Mucosa of stomach (tissue), 1 donor: ENCODE data around the gene PDZD8.

ENCODE experiments used
- H3K27me3 ChIP-seq: one replicate; pipeline ENCODE4 v1.7.0; 2013; ENCODE audit warnings: mild to moderate bottlenecking, low read length; ENCODE audit not compliant: control insufficient read depth, insufficient read depth
- H3K36me3 ChIP-seq: one replicate; pipeline ENCODE4 v1.7.0; 2013; ENCODE audit warnings: low read length; ENCODE audit not compliant: control insufficient read depth, insufficient read depth
- H3K4me1 ChIP-seq: one replicate; pipeline ENCODE4 v1.7.0; 2013; ENCODE audit warnings: mild to moderate bottlenecking, low read length; ENCODE audit not compliant: control insufficient read depth, insufficient read depth
- H3K4me3 ChIP-seq: one replicate; pipeline ENCODE4 v1.7.0; 2013; ENCODE audit warnings: low read length
- H3K9ac ChIP-seq: one replicate; pipeline ENCODE4 v1.7.0; 2013; ENCODE audit warnings: mild to moderate bottlenecking, low read length, moderate library complexity
- H3K9me3 ChIP-seq: one replicate; pipeline ENCODE4 v1.7.0; 2013; ENCODE audit warnings: mild to moderate bottlenecking, low read length, moderate library complexity; ENCODE audit not compliant: control insufficient read depth
- donor health status: Pancreatic carcinoma.

PDZD8 gene

GRCh38 chr10:117271427-117271826, 103.8 kb downstream of the PDZD8 start:
- H3K27me3 ChIP-seq: no peaks in the 10 kb centered on the region
- H3K4me1 ChIP-seq: no peaks in the 10 kb centered on the region
- H3K9me3 ChIP-seq: no peaks in the 10 kb centered on the region
- H3K4me3 ChIP-seq: no peak overlapping the region
- H3K36me3 ChIP-seq: no peaks in the 10 kb centered on the region
- H3K9ac ChIP-seq: no peak overlapping the region

DNA sequence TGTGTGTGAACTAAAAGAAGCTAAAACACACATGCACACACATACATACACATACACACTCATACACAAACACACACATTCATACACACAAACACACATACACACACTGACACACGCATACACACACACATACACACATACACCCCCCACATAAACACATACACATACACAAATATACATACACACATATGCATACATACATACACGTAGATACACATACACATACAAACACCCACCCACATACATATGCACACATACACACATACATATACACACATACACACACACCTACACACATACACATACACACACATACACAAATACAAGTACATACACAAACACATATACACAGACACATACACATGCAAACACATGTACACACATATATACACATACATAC, 106.3 kb downstream of the PDZD8 start:
- H3K9me3 ChIP-seq: no peaks in the 10 kb centered on the region
- no peaks in the 10 kb centered on the region for H3K36me3 ChIP-seq
- H3K27me3 ChIP-seq: no peaks in the 10 kb centered on the region
- H3K4me1 ChIP-seq: peaks cover 5% of the 10 kb centered on the region
- no peak overlapping the region for H3K9ac ChIP-seq
- no peak overlapping the region for H3K4me3 ChIP-seq

GRCh38 chr10:117268258-117268657, 107.0 kb downstream of the PDZD8 start:
- Histone ChIP-seq H3K9ac (no peak overlapping the region), H3K27me3 (no peaks in the 10 kb centered on the region), H3K9me3 (no peaks in the 10 kb centered on the region), H3K4me1 (peaks cover 5% of the 10 kb centered on the region), H3K4me3 (no peak overlapping the region), H3K36me3 (no peaks in the 10 kb centered on the region)

DNA sequence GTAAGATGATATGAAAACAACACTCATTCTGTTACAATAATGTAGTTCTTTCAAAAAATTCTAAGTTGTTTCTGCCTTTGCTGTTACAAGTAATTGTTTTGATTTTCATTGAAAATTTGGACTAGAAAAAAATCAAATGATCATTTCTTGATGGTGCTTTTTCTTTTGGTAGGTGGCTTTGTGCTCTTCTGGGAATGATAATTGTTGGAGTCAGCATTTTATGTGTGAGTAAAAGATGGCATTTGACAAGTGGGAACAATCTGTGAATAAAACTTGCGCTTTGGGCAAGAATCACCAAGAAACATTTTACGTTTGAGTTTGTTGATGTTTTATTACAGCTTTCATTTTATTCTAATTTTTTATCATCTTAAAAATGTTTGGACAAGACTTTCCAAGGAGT, 108.4 kb downstream of the PDZD8 start:
- Histone ChIP-seq H3K27me3 (peaks cover 6% of the 10 kb centered on the region), H3K9ac (no peak overlapping the region), H3K4me1 (peaks cover 5% of the 10 kb centered on the region), H3K36me3 (no peaks in the 10 kb centered on the region), H3K9me3 (no peaks in the 10 kb centered on the region), H3K4me3 (no peak overlapping the region)

DNA sequence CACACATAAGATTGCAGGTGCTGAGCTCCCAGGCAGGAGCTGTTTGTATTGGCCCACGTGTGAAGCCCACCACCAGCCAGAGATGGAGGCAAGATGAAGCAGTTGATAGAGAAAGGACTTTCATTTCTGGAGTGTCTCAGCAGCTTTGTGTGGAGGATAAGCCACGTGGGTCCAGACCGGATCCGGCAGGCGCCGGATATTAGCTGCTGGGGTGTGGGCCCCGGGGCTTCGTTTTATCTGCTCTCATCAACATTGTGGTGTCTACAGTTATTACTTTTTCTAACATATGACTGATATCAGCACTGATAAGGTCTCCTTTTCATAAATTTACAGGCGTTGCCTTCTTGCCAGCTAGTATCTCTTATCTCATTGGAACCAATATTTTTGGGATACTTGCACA, 108.8 kb downstream of the PDZD8 start:
- H3K9me3 ChIP-seq: no peaks in the 10 kb centered on the region
- H3K4me1 ChIP-seq: peaks cover 5% of the 10 kb centered on the region
- no peak overlapping the region for H3K9ac ChIP-seq
- no peaks in the 10 kb centered on the region for H3K36me3 ChIP-seq
- no peak overlapping the region for H3K4me3 ChIP-seq
- peaks cover 6% of the 10 kb centered on the region for H3K27me3 ChIP-seq

GRCh38 chr10:117264782-117265181, 110.5 kb downstream of the PDZD8 start:
- no peaks in the 10 kb centered on the region for H3K9me3 ChIP-seq
- peaks cover 5% of the 10 kb centered on the region for H3K4me1 ChIP-seq
- H3K36me3 ChIP-seq: no peaks in the 10 kb centered on the region
- no peak overlapping the region for H3K9ac ChIP-seq
- peaks cover 10% of the 10 kb centered on the region for H3K27me3 ChIP-seq
- no peak overlapping the region for H3K4me3 ChIP-seq

DNA sequence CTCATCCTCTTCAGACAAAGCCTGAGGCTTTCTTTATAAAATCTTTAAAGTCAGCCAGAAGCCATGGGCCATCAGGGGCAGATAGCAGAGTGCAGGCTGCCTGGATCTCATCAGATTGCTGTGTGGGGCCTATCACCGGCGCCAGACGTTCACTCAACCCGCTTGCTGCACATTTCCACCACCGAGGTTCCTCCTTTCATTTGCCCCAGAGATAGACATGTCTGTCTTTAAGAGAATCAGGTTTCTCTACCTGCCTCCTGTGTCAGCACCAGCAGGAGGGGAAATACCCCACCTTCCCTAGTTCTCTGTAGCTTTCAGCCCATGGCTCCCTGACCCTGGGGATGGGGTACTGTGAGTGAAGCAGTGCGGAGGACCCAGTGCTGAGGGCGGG, 112.3 kb downstream of the PDZD8 start:
- H3K4me3 ChIP-seq: no peak overlapping the region
- H3K36me3 ChIP-seq: no peaks in the 10 kb centered on the region
- H3K9me3 ChIP-seq: no peaks in the 10 kb centered on the region
- peaks cover 5% of the 10 kb centered on the region for H3K4me1 ChIP-seq
- no peak overlapping the region for H3K9ac ChIP-seq
- peaks cover 10% of the 10 kb centered on the region for H3K27me3 ChIP-seq

GRCh38 chr10:117262291-117262902, 112.8 kb downstream of the PDZD8 start:
- H3K9ac ChIP-seq: no peak overlapping the region
- peaks cover 14% of the 10 kb centered on the region for H3K27me3 ChIP-seq
- H3K9me3 ChIP-seq: no peaks in the 10 kb centered on the region

DNA sequence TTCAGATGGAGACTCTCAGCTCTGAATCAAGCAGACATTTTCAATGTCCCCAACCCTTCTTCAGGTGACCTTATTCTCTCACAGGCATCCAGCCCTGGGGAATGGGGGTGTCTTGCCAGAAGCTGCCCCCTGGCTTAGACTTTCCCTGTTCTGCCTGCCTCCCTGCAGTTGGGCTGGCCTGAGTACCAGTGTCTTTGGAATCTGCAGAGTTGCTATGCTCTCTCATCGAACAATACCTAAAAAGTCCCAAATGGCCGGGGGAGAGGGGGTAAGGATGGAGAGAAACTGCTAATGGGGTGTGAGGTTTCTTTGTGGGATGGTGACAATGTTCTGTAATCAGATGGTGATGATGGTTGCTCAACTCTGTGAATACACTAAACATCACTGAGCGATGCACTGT, 113.7 kb downstream of the PDZD8 start:
- peaks cover 14% of the 10 kb centered on the region for H3K27me3 ChIP-seq
- H3K4me1 ChIP-seq: peaks cover 5% of the 10 kb centered on the region
- no peak overlapping the region for H3K4me3 ChIP-seq
- H3K36me3 ChIP-seq: no peaks in the 10 kb centered on the region
- H3K9ac ChIP-seq: no peak overlapping the region
- H3K9me3 ChIP-seq: no peaks in the 10 kb centered on the region

More at GRCh38 chr10:117262291-117262902, 112.8 kb downstream of the PDZD8 start:
- H3K4me1 ChIP-seq: peaks cover 5% of the 10 kb centered on the region
- no peaks in the 10 kb centered on the region for H3K36me3 ChIP-seq
- no peak overlapping the region for H3K4me3 ChIP-seq

DNA sequence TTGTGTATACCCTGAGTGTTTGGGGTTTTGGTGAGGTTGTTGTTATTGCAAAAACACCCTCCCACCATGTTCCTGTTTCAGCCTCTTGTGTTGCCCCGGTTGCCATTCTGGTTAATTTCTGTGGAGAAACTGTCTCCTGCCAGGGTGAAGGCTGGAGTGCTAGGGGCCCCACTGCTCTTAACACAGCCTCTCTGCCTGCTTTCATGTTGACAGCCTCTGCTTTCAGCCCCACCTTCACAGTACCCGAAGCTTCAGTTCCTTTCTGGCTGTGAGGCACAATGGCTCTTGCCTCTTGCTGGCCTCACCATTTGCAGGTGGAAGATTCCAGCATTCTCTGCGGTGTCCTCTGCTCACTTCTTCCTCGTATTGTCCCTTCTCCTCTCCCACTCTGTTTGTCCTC, 115.2 kb downstream of the PDZD8 start:
- Histone ChIP-seq H3K4me1 (peaks cover 1% of the 10 kb centered on the region), H3K4me3 (no peak overlapping the region), H3K9ac (no peak overlapping the region), H3K27me3 (peaks cover 14% of the 10 kb centered on the region), H3K36me3 (no peaks in the 10 kb centered on the region), H3K9me3 (no peaks in the 10 kb centered on the region)

DNA sequence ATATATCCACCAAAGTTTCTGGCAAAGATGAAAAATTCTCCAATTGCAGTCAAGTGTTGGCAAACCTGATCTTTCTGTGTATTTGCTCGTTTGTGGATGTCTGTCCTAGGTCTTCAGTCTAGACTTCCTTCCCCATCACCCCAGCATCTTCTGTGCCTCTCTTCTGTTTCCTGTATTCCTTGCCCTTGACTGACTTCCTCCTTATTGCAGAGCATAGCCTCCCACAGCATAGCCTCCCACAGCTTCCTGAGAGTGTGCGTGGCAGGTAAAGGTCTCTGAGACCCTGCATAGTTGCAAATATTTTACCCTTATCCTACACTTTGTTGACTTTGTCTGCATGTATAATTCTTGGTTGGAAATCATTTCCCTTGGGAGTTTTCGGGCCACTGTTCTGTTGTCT, 116.0 kb downstream of the PDZD8 start:
- Histone ChIP-seq H3K36me3 (no peaks in the 10 kb centered on the region), H3K4me3 (no peak overlapping the region), H3K27me3 (peaks cover 14% of the 10 kb centered on the region), H3K9me3 (no peaks in the 10 kb centered on the region), H3K4me1 (no peaks in the 10 kb centered on the region), H3K9ac (no peak overlapping the region)

DNA sequence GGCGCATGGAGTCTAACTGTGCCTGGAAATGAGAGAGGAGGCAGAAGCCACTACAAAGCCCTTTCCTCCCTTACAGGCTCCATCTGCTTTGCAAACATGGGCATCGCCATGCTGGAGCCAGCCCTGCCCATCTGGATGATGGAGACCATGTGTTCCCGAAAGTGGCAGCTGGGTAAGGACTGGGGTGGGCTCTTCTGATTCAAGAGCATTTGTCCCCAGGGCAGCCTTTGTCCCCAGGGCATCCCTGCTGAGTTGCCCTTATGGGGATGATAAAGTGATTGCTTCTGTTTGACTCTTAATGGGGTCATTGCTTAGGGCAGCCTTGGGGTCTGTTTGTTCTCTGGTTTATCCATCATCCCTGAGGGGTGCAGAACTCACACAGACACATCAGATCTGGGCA, 117.5 kb downstream of the PDZD8 start:
- Histone ChIP-seq H3K9me3 (no peaks in the 10 kb centered on the region), H3K4me1 (no peaks in the 10 kb centered on the region), H3K27me3 (peaks cover 14% of the 10 kb centered on the region), H3K4me3 (no peak overlapping the region), H3K36me3 (no peaks in the 10 kb centered on the region), H3K9ac (no peak overlapping the region)

GRCh38 chr10:117256910-117257309, 118.3 kb downstream of the PDZD8 start:
- H3K9ac ChIP-seq: no peak overlapping the region
- no peak overlapping the region for H3K4me3 ChIP-seq
- H3K36me3 ChIP-seq: no peaks in the 10 kb centered on the region
- no peaks in the 10 kb centered on the region for H3K4me1 ChIP-seq
- H3K27me3 ChIP-seq: peaks cover 8% of the 10 kb centered on the region
- H3K9me3 ChIP-seq: no peaks in the 10 kb centered on the region
